Measurements from ENCODE around the gene SLC8A1. TPM values are rescaled to one million over a fixed set of nuclear protein-coding genes. Genes with fewer than 3 reads are reported as not detected.

SLC8A1 gene
- total and polyA plus RNA-seq, 2 donors (not counting 1 experiment from before 2014, with no cell fraction given): 17.4 to 109 TPM

GRCh38 chr2:40102447-40102846 lies 349.4 kb downstream of the SLC8A1 start:
- H3K36me3 ChIP-seq (ENCODE audit: control insufficient read depth, insufficient read depth, low read length): no peaks in the 10 kb centered on the region
- H3K4me3 ChIP-seq (replicated peaks in 1 of 4; ENCODE audit: control extremely low read depth in 1 of 4, insufficient read depth in 1 of 4, low read depth in 3 of 4, low read length in 4 of 4): no peak overlapping the region
- no peak overlapping the region for H2AFZ ChIP-seq (ENCODE audit: low read length)
- TF ChIP-seq EZH2 (IDR thresholded peaks at IDR 0.05; ENCODE audit: low read length, missing control alignments): no peak
- TF ChIP-seq, protein P1, sequence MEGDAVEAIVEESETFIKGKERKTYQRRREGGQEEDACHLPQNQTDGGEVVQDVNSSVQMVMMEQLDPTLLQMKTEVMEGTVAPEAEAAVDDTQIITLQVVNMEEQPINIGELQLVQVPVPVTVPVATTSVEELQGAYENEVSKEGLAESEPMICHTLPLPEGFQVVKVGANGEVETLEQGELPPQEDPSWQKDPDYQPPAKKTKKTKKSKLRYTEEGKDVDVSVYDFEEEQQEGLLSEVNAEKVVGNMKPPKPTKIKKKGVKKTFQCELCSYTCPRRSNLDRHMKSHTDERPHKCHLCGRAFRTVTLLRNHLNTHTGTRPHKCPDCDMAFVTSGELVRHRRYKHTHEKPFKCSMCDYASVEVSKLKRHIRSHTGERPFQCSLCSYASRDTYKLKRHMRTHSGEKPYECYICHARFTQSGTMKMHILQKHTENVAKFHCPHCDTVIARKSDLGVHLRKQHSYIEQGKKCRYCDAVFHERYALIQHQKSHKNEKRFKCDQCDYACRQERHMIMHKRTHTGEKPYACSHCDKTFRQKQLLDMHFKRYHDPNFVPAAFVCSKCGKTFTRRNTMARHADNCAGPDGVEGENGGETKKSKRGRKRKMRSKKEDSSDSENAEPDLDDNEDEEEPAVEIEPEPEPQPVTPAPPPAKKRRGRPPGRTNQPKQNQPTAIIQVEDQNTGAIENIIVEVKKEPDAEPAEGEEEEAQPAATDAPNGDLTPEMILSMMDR (conservative IDR thresholded peaks at IDR 0.05 in 1 of 2, IDR thresholded peaks at IDR 0.05 in 1 of 2; ENCODE audit: low read depth in 1 of 2, low read length in 2 of 2): no peak
- no peak overlapping the region for H3K4me2 ChIP-seq (ENCODE audit: extremely low read depth, insufficient read depth, low read length)
- no peak overlapping the region for H3K9ac ChIP-seq (ENCODE audit: insufficient read depth, low read length)
- no peaks in the 10 kb centered on the region for H3K79me2 ChIP-seq (ENCODE audit: control insufficient read depth, insufficient read depth, low read length)
- H3K27me3 ChIP-seq (ENCODE audit: control insufficient read depth, insufficient read depth, low read length): no peaks in the 10 kb centered on the region
- no peaks in the 10 kb centered on the region for H3K9me3 ChIP-seq (ENCODE audit: control insufficient read depth, insufficient read depth, low read depth, low read length)
- DNase-seq (ENCODE audit: low read depth in 2 of 2): no peak
- H3K27ac ChIP-seq (ENCODE audit: insufficient read depth, low read length): peak overlapping the region; percentile 76
- H4K20me1 ChIP-seq (ENCODE audit: control insufficient read depth, extremely low read depth, insufficient read depth, low read length): no peaks in the 10 kb centered on the region
- H3K4me1 ChIP-seq (ENCODE audit: control insufficient read depth, extremely low read depth, insufficient read depth, low read length): peaks cover 28% of the 10 kb centered on the region

DNA sequence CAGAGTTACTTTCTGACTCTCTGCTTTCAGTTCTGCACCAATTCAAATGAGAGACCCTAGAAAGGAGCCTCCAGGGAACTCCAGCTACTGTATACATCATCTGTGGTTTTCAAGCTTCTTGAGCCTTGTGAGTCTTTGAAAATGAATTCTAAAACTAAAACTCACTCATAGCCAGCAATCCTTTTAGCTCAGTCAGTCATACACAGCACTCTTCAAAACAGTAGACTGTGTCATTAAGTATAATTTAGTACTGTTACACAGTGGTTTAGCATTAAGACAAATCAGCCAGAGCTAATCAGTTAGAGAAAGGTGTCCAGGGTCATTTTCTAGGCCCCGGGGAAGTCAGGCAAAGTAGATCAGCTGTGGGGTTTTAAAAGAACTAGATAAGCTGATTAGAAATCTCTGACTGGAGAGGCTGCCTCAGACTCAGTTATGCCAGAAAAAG lies 350.7 kb downstream of the SLC8A1 start:
- Histone ChIP-seq H4K20me1 (ENCODE audit: control insufficient read depth, extremely low read depth, insufficient read depth, low read length) (no peaks in the 10 kb centered on the region), H3K27me3 (ENCODE audit: control insufficient read depth, insufficient read depth, low read length) (no peaks in the 10 kb centered on the region), H3K36me3 (ENCODE audit: control insufficient read depth, insufficient read depth, low read length) (no peaks in the 10 kb centered on the region), H2AFZ (ENCODE audit: low read length) (no peak overlapping the region), H3K4me2 (ENCODE audit: extremely low read depth, insufficient read depth, low read length) (peak overlapping the region; percentile 48), H3K4me3 (replicated peaks in 1 of 4; ENCODE audit: control extremely low read depth in 1 of 4, insufficient read depth in 1 of 4, low read depth in 3 of 4, low read length in 4 of 4) (no peak overlapping the region), H3K9ac (ENCODE audit: insufficient read depth, low read length) (no peak overlapping the region), H3K9me3 (ENCODE audit: control insufficient read depth, insufficient read depth, low read depth, low read length) (no peaks in the 10 kb centered on the region), H3K4me1 (ENCODE audit: control insufficient read depth, extremely low read depth, insufficient read depth, low read length) (peaks cover 33% of the 10 kb centered on the region), H3K27ac (ENCODE audit: insufficient read depth, low read length) (peak overlapping the region; percentile 80), H3K79me2 (ENCODE audit: control insufficient read depth, insufficient read depth, low read length) (no peaks in the 10 kb centered on the region)
- peak; percentile 67 to 95 for DNase-seq (ENCODE audit: low read depth in 2 of 2)
- TF ChIP-seq, protein P1 (conservative IDR thresholded peaks at IDR 0.05 in 1 of 2, IDR thresholded peaks at IDR 0.05 in 1 of 2; ENCODE audit: low read depth in 1 of 2, low read length in 2 of 2): no peak
- TF ChIP-seq EZH2 (IDR thresholded peaks at IDR 0.05; ENCODE audit: low read length, missing control alignments): no peak

DNA sequence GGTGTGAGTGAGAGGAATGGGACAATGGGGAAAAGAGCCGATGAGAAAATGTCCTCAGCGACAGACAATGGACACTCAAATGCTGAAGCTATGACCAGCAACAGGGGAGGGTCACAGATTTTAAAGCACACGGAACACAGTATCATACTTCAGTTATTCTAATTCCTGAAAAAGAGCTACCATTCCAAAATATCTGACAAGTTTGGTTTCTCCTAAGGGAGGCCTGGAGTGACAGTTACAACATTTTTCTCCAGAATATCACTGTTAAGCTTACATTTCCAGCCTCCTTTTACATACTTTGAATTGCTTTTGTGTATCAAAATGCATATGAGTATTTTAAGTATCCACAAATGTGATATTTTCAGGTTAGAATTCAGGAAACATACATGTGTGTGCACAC lies 351.2 kb downstream of the SLC8A1 start:
- Histone ChIP-seq H3K36me3 (ENCODE audit: control insufficient read depth, insufficient read depth, low read length) (no peaks in the 10 kb centered on the region), H3K27me3 (ENCODE audit: control insufficient read depth, insufficient read depth, low read length) (no peaks in the 10 kb centered on the region), H3K27ac (ENCODE audit: insufficient read depth, low read length) (peak overlapping the region; percentile 80), H3K4me3 (replicated peaks in 1 of 4; ENCODE audit: control extremely low read depth in 1 of 4, insufficient read depth in 1 of 4, low read depth in 3 of 4, low read length in 4 of 4) (no peak overlapping the region), H3K4me2 (ENCODE audit: extremely low read depth, insufficient read depth, low read length) (peak overlapping the region; percentile 19), H3K79me2 (ENCODE audit: control insufficient read depth, insufficient read depth, low read length) (no peaks in the 10 kb centered on the region), H3K9me3 (ENCODE audit: control insufficient read depth, insufficient read depth, low read depth, low read length) (no peaks in the 10 kb centered on the region), H4K20me1 (ENCODE audit: control insufficient read depth, extremely low read depth, insufficient read depth, low read length) (no peaks in the 10 kb centered on the region), H3K4me1 (ENCODE audit: control insufficient read depth, extremely low read depth, insufficient read depth, low read length) (peaks cover 33% of the 10 kb centered on the region), H2AFZ (ENCODE audit: low read length) (no peak overlapping the region), H3K9ac (ENCODE audit: insufficient read depth, low read length) (no peak overlapping the region)
- TF ChIP-seq, protein P1 (conservative IDR thresholded peaks at IDR 0.05 in 1 of 2, IDR thresholded peaks at IDR 0.05 in 1 of 2; ENCODE audit: low read depth in 1 of 2, low read length in 2 of 2): no peak
- TF ChIP-seq EZH2 (IDR thresholded peaks at IDR 0.05; ENCODE audit: low read length, missing control alignments): no peak
- no peak for DNase-seq (ENCODE audit: low read depth in 2 of 2)
